Erythroblast (primary cell): Measurements from ENCODE around the gene UBP1.

Experiments used
- GATA1 ChIP-seq: IDR thresholded peaks from 2 replicates; pipeline ENCODE4 v1.6.1; 2011; ENCODE audit warnings: low read depth, mild to moderate bottlenecking, control low read depth, low read length, moderate library complexity
- POLR2A ChIP-seq: IDR thresholded peaks from 2 replicates; pipeline ENCODE4 v1.6.1; 2011; ENCODE audit warnings: mild to moderate bottlenecking, low read length

DNA sequence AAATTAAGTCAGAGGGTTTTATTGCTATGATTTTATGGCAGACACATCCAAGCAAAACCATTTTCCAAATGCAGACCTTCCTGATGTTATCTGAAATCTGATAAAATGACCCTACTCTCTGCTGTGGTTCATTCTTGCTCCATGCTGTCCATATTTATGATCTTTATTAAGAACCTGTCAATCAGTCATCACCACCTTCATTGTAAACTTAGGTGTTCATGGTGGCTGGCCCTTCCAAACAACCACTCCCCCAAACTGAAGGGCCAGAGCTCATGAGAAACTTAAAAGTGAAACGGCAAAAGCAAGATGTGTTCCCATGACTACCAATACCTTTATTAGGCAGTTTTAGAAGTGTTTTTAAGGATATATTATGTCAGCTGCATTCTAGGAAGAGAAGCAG, 53.6 kb downstream of the UBP1 start:
- no peak for TF ChIP-seq POLR2A
- no peak for TF ChIP-seq GATA1
